ENCODE data around the gene PEX6.

PEX6 gene

DNA sequence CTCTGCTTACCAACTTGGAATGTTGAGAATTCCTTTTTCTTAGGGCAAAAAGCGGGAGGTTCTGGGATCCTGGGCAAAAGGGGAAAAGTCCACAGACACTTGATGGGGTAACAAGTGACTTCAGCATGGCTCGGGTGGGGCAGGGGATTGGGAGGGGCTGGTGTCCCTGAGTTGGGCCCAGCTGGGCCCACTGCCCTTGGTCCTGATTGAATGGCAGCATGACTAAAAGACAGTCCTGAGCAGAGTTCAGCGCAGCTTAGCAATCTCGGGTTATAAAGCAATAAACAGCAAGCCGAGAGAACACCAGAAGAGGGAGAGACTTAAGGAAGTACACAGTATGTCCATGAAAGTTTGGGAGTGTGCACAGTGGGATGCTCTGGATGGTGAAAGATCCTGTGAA lies 10.9 kb upstream of the PEX6 start:
- no peak for DNase-seq

DNA sequence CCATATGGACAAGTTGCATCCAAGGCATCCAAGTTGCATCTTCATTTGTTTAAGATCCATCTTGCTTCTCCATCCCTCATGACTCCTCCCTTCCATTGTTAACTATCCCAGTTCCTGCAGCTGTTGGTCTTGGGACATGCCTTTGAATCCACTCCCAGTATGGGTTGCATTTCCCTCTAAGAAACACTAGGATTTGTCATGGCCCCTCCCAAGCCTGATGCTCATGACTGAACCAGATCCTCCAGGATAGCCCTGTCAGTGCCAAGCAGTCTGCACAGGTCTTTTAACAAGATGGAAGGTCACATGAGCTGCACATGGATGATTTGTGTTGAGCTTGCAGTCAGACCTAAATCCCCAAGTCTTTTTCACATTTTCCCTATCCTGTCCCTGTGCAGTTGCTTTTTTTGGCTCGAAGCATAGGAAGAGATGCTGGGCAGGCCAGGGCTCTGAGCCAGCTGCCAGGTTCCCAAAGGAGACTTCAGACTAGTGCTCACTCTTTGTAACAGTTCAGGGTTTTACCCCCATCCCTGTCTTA lies 9.6 kb upstream of the PEX6 start:
- no peak for DNase-seq

DNA sequence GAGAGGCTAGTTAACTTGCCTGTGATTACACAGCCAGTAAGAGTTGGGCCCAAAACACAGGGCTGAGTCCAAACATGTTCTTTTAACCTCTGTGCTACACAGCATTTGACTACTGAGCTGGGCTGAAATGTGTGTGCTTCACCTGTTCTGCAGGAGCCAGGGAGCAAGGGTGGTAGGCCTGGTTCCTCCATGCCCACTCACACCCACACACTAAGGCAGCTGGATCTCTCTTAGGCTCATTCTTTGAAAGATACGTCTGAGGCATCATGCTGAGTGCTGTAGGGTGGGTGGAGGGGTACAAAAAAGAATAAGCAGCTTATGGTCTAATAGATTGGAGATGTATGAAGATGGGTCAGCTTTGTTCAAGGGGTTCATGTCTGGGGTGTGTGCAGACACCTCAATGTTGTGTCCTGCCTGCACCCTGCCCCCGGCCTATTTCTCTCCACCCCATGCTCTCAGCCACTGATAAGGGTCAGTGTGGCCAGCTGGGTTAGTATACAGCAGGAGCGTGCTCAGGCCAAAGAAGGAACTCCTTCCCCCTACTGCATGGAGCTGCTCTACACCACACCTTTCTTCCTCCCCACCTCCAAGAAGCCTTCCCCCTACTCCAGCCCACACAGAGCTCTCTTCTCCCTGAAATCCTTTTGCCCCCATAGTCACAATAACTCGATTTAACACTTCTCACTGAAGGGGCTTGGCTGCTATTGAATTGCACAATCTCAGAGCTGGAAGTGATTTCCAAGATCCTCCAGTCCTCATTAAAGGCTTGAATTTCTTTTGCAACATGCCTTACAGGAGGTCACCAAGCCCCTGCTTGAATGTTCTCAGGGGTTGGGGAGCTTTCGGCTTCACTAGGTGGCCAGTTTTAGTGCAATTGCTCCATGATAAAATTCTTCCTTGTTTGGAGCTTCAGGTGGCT lies 8.8 kb upstream of the PEX6 start:
- no peak for DNase-seq

DNA sequence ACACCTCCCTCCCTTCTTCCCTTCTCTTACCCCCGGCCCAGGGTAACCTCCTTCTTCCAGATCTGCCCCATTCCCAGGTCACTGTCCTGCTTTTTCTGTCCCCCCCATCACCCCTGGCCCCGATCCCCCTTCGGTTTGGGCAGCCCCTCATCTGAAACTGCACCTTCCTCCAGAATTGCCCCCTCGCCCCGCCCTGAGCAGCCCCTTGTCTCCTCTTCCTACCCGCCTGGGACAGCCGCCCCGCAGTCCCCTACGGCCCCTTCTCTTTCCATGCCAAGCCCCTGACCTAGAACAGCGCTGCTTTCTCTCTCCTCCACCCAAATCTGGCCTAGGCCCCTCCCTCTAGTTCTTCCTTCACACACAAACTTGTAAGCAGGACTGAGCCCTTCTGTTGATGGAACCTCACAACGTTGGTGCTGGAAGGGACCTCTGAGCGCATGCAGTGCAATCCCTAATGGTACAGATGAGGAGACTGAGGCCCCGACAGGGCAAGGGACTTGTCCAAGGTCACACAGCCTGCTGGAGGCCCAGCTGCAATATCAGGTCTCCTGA lies 6.0 kb upstream of the PEX6 start:
- no peak for DNase-seq

DNA sequence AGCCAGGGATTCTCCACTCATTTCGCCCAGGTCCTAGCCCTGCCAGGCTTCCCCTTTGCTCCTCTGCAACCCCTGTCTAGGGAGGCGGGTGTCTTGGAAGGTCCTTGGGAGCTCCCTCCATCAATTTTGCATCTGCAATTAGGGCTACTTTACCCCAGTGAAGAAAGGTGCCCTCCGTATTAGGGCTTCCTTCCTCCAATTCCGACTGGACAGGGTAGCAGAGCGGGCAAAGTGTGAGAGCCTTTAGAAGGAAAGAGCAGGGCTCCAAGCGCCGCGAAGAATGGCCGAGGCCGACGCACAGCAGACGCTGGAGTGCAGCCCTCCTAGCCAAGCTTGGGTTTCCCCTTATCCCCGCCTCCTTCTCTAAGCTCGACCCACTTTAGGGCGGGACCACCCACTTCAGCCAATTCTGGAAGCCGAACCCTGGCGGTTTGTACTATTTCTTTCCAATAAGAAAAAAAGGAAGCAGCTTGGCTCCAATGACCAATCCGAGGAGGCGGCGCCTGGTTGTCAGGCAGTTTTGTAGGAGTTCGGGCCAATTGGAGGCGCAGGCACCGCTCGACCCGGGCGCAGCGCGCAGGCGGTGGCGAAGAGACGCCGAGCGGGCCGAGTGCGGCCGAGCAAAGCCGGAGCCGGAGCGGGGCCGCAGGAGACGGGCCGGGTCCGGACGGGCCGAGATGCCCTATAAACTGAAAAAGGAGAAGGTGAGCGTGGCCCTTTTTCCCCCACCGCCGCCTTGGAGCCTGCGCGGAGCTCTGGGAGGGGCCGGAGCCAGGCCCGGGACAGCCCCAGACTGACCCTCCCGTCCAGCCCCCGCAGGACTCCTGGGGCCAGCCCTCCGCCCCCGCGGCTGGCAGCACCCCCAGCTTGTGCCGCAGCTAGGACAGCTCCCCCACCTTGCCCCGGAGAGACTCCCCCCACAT lies 5.3 kb upstream of the PEX6 start, which contains the start of gene PPP2R5D:
PPP2R5D (plus strand) TSS at position 570 of the 923 bp plus-strand sequence; CDS start at position 678, 108 bp downstream.
- peak; percentile 92 for DNase-seq

DNA sequence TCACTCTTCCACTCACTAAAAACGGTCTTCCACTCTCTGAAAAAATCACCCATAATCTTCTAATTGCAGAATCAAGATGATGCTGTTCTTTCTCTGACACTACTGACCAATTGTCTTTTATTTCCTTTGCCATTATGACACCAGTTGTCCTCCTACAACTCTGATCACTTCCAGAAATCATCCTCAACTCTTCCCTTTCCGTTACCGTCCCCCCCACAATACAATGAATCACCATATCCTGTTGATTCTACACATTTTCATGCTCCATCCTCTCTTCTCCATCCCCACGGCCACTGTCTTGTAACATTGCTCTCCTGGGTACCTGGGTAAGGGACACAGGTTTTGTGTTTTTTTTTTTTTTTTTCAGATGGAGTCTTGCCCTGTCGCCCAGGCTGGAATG lies 2.9 kb upstream of the PEX6 start:
- no peak for DNase-seq

DNA sequence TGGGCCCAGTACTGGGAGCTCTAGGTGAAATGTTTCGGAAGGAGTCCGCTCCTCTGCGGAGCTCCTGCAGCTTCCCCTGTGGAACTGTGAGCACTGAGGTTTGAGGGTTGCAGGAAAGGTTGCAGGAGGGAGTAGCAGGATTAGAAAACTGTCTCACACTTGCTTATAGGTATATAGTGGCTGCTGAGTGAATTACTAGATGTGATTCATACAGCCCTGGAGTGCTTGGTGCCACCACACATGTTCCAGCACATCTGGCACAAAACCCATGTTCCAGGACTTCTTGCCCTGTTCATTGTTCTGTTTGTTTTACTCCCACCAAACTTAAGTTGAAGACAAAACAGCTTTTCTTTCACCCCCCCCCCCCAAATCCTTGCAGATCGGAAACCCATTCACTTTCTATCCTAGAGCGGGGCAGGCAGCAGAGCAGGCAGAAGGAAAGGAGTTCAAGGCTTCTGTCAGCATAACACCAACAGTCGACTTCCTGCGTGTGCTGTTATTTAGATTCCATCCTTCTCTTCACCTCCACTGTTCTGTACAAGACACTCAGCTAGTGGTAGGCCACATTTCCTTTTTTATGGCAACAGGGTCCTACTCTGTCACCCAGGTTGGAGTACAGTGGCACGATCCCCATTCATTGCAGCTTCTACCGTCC lies 669 bp upstream of the PEX6 start:
- no peak for DNase-seq

DNA sequence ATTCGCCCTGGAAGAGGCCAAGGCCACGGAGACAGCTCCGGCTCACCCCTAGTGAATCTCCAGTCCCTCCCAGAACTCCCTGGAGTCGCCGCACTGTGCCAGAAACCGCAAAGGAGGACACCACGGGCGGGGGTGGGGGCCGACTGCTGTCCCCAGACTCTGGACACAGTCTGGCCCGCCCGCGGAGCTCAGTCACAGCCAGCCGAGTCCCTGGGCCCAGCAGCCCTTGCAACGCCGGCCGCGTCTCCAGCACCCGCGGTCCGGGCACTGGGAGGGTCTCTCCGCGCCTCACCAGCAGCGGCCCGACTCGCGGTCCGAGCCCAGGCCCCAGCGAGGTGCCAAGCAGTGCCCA lies 518 bp downstream of the PEX6 start:
- no peak for DNase-seq

DNA sequence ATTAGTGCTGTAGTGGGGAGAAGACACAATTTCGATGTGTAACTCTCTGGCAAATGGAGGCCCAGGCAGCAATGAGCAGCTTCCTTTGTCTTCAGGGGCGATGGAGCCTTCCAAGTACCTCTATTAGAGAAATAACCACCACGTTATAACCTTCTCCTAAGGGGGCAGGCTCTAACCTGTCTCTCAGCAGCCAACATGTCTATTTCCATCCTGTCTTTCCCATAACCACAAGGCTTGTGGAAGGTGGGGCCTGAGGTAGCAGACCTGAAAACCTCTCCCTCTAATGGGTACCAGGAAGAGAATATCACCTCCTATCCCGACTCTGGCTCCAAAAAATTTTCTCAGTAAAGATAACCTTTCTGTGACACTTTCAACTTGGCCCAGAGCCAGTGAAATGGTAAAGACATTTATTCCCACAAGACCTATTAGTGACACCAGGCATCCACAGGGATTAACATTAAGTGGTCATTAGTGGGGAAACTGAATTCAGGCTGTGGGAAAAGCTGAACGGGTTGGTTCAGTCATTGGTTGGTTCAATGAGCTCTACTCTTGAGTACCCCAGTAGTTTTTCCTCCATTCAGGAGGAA lies 4.0 kb downstream of the PEX6 start:
- no peak for DNase-seq

DNA sequence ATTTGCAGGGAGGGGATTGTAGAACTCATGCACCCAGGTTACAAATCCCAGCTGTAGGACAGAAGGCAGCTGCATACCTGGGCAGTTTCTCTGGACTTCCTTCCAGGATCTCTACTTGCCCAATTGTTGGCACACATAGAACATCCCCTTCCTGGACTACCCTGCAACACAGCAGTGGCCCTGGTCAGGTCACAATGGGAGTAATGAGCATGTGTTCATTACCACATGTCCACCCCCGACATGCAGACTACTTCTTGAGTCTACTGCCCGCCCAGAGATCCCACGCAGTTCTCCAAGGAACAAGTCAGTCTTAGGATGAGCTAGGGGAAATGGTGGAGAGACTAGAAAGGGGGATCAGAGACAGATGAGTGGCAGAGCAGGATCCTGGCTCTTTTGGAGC lies 5.1 kb downstream of the PEX6 start:
- no peak for DNase-seq

DNA sequence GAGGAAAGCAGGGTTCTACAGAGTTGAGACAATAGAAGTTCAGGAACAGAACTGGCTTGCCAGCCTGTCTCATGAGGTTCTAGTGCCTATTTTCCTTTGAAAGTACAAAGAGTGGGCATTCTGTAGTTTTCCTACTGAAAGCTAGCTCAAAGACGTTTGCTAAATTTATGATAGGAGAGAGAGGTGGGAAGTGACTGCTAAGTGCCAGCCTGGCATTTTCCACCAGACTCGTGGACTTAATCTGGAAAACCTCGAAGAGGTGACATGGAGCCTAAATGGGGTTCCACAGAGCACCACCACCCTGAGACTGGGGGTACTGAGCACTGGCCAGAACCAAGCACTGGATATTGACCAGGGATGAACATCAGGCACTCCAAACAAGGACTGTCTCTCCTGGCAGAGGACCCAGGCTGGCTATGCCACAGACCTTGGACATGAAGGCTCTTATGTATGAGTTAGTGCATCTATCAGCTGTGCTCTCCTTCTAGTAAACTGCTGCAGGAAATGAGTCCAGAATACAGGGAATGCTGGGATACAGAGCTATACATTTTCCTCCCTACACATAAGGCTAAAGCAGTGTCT lies 7.1 kb downstream of the PEX6 start:
- DNase-seq = no peak

DNA sequence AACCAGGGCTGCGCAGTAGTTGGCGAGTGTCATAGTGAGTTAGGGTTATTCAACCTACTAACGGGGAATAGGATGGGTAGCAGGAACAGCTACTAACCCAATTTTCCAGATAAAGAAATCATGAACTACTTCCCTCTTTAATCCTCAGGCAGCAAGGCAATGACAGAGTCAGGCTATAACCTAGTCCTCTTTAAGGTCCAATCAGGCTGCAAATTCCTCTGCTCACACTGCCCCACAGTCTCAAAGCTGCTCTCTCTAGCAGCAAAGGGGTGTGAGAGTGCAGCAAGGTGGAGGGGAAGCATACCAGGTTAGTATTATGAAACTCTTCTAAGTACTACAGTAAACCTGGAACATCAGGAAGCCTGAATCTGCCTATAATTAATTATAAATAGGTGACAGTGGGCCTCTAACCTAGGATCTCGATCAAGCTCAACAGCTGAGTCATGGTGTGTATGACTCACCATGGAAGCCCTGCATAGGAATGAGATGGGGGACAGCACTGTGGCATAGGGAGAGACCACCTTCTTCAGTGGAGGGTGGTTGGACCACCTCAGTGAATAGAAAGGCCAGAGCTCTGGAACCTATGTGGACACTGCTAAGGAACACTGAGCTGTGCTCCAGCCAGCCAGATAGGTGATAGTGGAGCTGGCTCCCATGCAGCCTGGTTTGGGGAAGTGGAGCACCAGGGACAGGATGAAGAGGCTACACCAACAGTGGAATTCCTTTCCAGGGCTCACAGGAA lies 7.9 kb downstream of the PEX6 start:
- DNase-seq = no peak

DNA sequence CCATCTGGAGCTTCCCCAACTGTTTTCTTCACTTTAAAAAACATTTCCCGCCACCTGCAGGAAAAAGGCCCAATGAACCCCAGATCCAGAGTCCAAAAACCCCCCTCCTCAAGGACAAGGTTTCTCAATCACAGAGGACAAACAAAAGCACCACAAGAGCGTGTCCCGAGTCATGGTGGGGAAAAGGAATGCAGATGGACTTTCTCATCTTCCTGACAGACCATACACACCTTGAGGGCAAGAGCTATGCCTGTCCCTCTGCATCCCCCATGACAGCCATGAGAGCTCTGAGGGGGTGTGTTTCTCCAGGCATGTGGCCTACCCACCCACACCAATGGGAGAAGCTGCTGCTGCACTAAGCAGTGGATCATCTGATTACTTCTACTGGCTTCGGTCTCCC lies 9.0 kb downstream of the PEX6 start:
- DNase-seq = no peak

DNA sequence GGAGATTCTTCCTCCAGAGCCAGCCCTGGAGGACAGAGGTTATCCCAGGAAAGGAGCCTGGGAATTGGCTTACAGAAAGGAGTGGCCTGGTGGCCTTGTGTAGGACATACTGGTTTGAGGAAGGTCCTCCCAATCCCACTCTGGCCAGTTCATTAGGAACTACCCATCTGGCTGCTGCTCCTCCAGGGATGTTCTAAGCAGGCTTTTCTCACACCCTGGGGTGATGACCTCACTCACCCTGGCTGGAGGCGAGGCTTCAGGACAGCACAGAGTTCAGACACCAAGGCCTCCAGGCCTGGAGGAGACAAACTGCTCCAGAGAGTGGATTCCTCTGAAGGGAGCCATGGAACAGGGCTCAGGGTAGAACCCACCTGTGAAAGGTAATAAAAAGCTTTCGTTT lies 9.6 kb downstream of the PEX6 start:
- DNase-seq = no peak

DNA sequence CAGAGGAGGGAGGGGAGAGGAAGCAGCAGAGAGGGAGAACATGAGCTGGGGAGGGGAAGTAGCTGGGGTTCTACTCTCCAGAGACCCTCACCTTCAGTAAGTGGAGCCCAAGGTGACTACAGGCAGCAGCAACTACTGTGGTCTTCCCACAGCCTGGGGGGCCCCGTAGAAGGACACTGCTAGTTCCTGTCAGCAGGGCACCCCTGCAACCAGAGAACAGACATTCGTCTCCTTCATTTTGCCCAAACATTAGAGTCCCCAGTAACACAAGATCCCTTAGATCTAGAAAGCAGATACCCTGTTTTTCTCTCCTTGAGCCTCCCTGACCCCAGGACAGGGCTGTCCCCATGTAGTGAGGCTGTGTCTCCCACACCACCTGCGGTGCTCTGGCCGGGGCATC lies 10.2 kb downstream of the PEX6 start:
- no peak for DNase-seq

DNA sequence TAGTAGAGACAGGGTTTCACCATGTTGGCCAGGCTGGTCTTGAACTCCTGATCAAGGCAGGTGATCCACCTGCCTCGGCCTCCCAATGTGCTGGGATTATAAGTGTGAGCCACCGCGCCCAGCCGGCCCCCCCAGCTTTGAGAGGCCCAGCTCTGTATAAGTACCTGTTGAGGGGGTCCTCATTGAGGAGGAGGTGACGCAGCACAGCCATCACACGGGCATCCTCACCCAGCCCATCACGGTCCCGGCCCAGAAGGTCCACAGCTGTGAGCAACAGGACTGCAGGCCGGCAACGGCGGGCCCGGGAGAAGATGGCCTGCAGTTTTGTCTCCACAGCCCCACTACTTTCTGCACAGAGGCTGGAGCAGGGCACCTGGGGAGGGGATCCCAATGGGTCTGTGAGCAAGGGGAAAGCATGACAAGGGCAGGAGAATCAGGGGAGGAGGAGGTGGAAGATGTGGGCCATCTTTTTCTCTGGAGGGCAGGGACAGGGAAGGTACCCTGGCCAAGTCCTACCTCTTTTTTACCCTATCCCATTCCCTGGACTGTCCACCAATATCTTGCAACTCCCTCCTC lies 10.8 kb downstream of the PEX6 start:
- DNase-seq = no peak

DNA sequence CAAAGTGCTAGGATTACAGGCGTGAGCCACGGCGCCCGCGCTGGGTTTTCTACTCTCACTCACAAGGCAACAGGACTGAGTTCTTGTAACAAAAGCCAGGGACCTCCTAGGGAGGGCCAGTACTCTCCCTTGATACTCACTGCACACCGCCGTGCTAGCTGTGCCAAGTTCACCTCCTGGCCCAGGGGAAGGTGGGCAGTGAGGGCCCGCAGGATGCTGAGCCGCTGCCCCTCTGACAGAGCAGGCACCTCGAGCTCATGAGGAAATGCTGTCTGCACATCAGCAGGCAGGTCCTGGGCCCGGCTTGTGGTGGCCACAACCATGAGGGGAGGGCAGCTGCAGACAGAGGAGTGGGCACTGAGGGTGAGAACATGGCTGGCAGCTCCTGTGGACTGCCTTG lies 11.8 kb downstream of the PEX6 start:
- no peak for DNase-seq

DNA sequence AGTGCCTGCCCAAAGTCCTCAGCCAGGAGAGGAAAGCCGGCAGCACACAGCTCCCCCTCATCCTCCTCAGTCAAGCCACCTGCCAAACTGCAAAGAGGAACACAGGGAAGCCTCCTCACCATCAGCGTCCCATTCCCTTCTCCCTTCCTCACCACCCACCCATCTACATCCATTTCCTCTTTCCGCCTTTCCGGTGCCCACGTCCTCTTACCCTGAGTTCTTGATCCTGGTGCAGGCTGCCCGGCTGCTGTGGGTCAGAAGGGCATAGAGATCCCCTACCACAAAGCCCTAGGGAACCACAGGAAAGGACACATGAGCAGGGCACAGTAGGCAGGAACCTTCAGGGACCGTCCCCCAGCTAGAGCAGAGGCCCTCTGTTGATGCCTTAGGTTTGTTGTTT lies 12.4 kb downstream of the PEX6 start:
- DNase-seq = no peak

DNA sequence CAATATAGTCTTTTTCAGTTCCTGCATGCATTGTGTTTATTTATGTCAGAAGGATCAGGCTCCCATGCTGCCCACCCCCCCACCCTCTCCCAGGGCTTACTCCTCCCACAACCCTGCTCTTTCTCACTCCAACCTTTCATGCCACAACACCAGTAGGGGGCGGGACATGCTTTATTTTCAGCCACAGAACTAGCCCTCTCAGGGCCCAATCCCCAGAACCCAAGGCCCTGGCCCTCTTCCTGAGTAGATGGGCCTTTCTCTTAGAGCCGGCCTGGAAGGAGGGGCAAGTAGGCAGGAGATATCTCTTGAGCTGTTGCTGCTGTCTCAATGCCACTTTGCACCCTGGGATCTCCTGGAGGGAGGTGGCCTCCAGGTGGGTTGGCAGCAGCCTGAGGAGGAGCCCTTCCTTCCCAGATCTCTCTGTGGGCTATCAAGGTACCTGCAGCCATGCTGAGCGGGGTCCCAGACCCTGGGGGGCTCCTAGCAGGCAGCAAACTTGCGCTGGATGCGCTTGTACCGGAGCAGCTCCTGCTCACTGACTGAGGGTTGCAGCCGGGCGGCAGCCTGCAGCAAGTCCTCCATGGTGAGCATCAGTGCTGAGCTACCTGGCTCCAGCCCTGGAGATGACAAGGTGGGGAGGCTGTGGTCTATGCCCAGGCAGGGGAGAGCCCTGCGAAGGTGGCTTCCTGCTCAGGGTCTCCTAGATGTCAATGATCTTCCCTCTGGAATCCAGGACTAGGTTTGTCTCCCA lies 15.0 kb downstream of the PEX6 start:
- DNase-seq = no peak

DNA sequence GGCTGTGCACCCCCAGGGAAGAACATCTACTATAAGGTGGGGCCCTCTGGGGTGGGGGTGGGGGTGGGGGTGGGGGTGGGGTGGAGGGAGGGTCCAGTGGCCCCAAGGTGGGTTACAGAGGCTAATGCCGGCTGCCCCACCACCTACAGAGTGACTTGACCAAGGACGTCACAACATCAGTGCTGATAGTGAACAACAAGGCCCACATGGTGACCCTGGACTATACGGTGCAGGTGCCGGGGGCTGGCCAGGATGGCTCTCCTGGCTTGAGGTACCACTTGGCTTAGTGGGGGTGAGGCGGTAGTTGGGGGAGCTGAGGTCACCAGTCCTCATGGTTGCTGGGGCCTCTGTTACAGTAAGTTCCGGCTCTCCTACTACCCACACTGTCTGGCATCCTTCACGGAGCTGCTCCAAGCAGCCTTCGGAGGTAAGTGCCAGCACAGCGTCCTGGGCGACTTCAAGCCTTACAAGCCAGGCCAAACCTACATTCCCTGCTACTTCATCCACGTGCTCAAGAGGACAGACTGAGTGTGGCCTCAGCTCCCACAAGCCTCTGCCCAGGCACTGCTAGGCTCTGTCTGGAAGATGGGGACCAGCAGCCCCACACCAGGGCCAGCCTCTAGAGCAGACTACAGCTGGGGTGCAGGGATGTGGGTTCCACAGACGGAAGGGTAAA lies 15.7 kb downstream of the PEX6 start:
- no peak for DNase-seq
